Islet precursor cell (in vitro differentiated cells): ENCODE measurements around the gene WDR55.
"Not testable (repeated sequence)": the region's sequence is repeated elsewhere in the genome, so short reads cannot be mapped to it uniquely, and the experiment has no call there.

Experiments used
- DNase-seq: peaks from one replicate; pipeline ENCODE4 v3.0.0-alpha.2; 2018

Gene WDR55

DNA sequence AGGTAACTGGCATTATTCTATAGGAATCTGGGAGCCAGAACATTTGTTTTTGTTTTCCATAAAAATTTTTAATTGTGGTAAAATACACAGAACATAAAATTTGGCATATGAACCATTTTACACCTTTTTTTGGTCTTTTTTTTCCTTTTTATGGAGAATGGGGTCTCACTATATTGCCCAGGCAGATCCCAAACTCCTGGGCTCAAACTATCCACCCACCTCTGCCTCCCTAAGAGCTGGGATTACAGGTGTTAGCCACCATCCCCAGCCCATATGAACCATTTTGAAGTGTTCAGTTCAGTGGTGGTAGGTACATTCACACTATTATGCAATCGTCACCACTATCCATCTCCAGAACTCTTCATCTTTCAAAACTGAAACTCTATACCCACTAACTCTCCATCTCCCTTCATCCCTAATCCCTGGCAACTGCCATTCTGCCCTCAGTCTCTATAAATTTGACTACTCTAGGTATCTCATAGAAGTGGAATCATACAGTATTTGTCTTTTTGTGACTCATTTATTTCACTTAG lies 48.9 kb downstream of the WDR55 start:
- DNase-seq = no peak

DNA sequence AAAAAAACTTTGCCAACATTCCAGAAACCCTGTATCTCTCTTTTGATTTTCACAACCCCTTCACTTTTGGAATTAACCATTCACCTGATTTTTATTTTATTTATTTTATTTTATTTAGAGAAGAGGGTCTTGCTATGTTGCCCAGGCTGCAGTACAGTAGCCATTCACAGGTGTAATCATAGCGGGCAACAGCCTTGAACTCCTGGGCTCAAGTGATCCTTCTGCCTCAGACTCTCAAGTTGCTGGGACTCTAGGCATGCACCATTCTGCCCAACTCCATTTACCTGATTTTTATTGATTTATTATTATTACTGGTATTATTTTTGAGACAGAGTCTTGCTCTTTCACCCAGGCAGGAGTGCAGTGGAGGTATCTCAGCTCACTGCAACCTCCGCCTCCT lies 51.5 kb downstream of the WDR55 start:
- DNase-seq = not testable (repeated sequence)

DNA sequence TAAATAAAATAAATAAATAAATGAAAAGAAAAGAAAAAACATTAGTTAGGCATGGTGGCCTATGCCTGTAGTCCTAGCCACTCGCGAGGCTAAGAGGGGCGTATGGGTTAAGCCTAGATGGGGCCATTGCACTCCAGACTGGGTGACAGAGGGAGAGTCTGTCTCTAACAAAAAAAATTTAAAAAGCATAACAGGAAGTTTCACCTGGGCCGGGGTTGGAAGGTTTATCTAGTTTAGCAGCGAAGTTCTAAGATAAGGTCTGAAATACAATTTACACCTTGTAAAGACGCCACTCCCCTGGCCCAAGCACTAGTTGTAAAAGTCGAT lies 53.5 kb downstream of the WDR55 start:
- no peak for DNase-seq

DNA sequence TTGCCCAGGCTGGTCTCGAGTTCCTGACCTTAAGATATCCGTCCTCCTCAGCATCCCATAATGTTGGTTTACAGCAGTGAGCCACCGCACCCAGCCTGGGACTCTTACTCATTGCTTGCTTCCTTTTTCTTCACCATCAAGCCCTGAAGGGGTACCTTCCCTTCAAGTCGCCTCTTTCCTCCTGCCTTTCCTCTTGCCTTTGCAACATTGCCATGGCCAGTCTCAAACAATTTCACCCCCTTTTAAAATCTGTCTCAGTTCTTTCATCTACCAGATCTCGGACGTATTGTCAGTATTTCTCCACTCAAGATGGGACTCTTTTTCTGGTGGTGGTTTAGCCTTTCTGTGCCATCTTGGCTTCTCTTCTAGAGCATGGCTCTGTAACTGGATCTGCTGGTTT lies 56.0 kb downstream of the WDR55 start:
- DNase-seq = not testable (repeated sequence)

DNA sequence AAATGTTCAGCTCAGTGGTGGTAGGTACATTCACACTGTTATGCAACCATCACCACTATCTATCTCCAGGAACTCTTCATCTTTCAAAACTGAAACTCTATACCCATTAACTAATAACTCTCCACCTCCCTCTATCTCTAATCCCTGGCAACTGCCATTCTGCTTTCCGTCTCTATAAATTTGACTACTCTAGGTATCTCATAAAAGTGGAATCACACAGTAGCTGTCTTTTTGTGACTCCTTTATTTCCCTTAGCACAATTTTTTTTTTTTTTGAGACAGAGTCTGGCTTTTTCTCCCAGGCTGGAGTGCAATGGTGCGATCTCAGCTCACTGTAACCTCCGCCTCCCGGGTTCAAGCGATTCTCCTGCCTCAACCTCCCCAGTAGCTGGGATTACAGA lies 56.7 kb downstream of the WDR55 start:
- not testable (repeated sequence) for DNase-seq
